Measurements from ENCODE around the gene TEX2. TPM values are rescaled to one million over a fixed set of nuclear protein-coding genes. Genes with fewer than 3 reads are reported as not detected.

TEX2 gene
- total RNA-seq, 1 experiment from 2014 or later = 10.8 TPM

DNA sequence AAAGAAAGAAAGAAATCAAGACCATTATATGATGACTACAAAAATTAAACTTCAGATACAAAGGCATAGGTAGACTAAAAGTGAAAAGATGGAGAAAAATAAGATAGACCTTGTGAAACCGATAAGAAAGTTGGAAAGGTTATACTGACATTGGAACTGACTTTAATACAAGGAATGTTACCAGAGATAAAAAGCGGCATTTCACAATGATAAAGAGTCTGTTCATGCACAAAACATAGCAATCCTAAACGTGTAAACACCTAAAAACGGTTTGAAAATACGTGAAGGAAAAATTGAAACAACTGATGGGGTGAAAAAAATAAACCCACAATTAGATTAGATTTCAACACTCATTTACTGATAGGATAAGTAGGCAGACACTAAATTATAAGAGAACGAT is 123.5 kb downstream of the TEX2 start:
- Mint-ChIP-seq H3K27me3 (ENCODE audit: low read depth) (no peaks in the 10 kb centered on the region), H3K9me3 (no peaks in the 10 kb centered on the region), H3K4me1 (no peaks in the 10 kb centered on the region), H3K36me3 (no peaks in the 10 kb centered on the region), H3K27ac (no peak overlapping the region), H3K4me3 (no peak overlapping the region)
- TF ChIP-seq PRRX2 (CRISPR knock-in tag; IDR thresholded peaks at IDR 0.05) (no peak), SMAD3 (CRISPR knock-in tag; IDR thresholded peaks at IDR 0.05; ENCODE audit: borderline replicate concordance) (no peak), ZNF219 (CRISPR knock-in tag; IDR thresholded peaks at IDR 0.05; ENCODE audit: borderline replicate concordance) (no peak), SP1 (CRISPR knock-in tag; conservative IDR thresholded peaks at IDR 0.05) (no peak), SOX15 (CRISPR knock-in tag; IDR thresholded peaks at IDR 0.05) (no peak), FOXJ3 (CRISPR knock-in tag; IDR thresholded peaks at IDR 0.05; ENCODE audit: borderline replicate concordance) (no peak), GTF2I (CRISPR knock-in tag; conservative IDR thresholded peaks at IDR 0.05) (no peak), ZNF416 (CRISPR knock-in tag; IDR thresholded peaks at IDR 0.05) (no peak), HMGA2 (CRISPR knock-in tag; IDR thresholded peaks at IDR 0.05) (no peak), KAT7 (CRISPR knock-in tag; IDR thresholded peaks at IDR 0.05; ENCODE audit: borderline replicate concordance) (no peak), ZNF263 (CRISPR knock-in tag; IDR thresholded peaks at IDR 0.05; ENCODE audit: low read depth) (no peak), TEAD4 (CRISPR knock-in tag; IDR thresholded peaks at IDR 0.05) (no peak)
- TF ChIP-seq, protein P1, sequence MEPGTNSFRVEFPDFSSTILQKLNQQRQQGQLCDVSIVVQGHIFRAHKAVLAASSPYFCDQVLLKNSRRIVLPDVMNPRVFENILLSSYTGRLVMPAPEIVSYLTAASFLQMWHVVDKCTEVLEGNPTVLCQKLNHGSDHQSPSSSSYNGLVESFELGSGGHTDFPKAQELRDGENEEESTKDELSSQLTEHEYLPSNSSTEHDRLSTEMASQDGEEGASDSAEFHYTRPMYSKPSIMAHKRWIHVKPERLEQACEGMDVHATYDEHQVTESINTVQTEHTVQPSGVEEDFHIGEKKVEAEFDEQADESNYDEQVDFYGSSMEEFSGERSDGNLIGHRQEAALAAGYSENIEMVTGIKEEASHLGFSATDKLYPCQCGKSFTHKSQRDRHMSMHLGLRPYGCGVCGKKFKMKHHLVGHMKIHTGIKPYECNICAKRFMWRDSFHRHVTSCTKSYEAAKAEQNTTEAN (CRISPR knock-in tag; IDR thresholded peaks at IDR 0.05) = no peak
- TF ChIP-seq, protein P2, sequence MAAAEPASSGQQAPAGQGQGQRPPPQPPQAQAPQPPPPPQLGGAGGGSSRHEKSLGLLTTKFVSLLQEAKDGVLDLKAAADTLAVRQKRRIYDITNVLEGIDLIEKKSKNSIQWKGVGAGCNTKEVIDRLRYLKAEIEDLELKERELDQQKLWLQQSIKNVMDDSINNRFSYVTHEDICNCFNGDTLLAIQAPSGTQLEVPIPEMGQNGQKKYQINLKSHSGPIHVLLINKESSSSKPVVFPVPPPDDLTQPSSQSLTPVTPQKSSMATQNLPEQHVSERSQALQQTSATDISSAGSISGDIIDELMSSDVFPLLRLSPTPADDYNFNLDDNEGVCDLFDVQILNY (CRISPR knock-in tag; IDR thresholded peaks at IDR 0.05) = no peak
- TF ChIP-seq, protein P3, sequence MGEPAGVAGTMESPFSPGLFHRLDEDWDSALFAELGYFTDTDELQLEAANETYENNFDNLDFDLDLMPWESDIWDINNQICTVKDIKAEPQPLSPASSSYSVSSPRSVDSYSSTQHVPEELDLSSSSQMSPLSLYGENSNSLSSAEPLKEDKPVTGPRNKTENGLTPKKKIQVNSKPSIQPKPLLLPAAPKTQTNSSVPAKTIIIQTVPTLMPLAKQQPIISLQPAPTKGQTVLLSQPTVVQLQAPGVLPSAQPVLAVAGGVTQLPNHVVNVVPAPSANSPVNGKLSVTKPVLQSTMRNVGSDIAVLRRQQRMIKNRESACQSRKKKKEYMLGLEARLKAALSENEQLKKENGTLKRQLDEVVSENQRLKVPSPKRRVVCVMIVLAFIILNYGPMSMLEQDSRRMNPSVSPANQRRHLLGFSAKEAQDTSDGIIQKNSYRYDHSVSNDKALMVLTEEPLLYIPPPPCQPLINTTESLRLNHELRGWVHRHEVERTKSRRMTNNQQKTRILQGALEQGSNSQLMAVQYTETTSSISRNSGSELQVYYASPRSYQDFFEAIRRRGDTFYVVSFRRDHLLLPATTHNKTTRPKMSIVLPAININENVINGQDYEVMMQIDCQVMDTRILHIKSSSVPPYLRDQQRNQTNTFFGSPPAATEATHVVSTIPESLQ (CRISPR knock-in tag; IDR thresholded peaks at IDR 0.05) = no peak
- TF ChIP-seq, protein P4, sequence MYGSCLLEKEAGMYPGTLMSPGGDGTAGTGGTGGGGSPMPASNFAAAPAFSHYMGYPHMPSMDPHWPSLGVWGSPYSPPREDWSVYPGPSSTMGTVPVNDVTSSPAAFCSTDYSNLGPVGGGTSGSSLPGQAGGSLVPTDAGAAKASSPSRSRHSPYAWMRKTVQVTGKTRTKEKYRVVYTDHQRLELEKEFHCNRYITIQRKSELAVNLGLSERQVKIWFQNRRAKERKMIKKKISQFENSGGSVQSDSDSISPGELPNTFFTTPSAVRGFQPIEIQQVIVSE (CRISPR knock-in tag; IDR thresholded peaks at IDR 0.05; ENCODE audit: borderline replicate concordance) = no peak
- TF ChIP-seq, protein P5, sequence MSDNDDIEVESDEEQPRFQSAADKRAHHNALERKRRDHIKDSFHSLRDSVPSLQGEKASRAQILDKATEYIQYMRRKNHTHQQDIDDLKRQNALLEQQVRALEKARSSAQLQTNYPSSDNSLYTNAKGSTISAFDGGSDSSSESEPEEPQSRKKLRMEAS (CRISPR knock-in tag; IDR thresholded peaks at IDR 0.05) = no peak
- TF ChIP-seq, protein P6, sequence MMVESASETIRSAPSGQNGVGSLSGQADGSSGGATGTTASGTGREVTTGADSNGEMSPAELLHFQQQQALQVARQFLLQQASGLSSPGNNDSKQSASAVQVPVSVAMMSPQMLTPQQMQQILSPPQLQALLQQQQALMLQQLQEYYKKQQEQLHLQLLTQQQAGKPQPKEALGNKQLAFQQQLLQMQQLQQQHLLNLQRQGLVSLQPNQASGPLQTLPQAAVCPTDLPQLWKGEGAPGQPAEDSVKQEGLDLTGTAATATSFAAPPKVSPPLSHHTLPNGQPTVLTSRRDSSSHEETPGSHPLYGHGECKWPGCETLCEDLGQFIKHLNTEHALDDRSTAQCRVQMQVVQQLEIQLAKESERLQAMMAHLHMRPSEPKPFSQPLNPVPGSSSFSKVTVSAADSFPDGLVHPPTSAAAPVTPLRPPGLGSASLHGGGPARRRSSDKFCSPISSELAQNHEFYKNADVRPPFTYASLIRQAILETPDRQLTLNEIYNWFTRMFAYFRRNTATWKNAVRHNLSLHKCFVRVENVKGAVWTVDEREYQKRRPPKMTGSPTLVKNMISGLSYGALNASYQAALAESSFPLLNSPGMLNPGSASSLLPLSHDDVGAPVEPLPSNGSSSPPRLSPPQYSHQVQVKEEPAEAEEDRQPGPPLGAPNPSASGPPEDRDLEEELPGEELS (CRISPR knock-in tag; IDR thresholded peaks at IDR 0.05) = no peak
- no peak for DNase-seq (ENCODE audit: low spot score)
- no peak for ATAC-seq
- ChIA-PET CTCF (interaction anchor here (1.3 kb wide), 1 partner anchor 76 kb away, joined by 3 read pairs; no protein-coding TSS in a partner anchor), POLR2A (no interaction called here)

DNA sequence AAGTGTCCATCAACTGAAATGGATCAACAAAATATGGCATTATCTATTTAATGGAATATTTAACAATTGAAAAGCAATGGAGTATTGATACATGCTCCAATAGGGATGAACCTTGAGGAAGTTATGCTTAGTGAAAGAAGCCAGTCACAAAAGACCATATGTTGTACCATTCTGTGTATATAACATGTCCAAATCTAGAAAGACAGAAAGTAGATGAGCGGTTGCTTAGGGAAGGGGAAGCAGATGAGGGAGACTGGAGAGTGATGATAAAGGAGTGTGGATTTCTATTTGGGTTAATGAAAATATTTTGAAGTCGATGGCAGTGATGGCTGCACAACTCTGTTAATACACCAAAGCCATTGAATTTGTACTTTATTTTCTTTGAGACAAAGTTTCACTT is 124.6 kb downstream of the TEX2 start:
- no peak overlapping the region for H3K27ac Mint-ChIP-seq
- ChIA-PET POLR2A (no interaction called here), CTCF (interaction anchor here (1.3 kb wide), 1 partner anchor 75 kb away, joined by 3 read pairs; no protein-coding TSS in a partner anchor)
- TF ChIP-seq ZNF671 (CRISPR knock-in tag; IDR thresholded peaks at IDR 0.05) (no peak), KAT7 (CRISPR knock-in tag; IDR thresholded peaks at IDR 0.05; ENCODE audit: borderline replicate concordance) (no peak), TEAD4 (CRISPR knock-in tag; IDR thresholded peaks at IDR 0.05) (no peak), ZNF138 (CRISPR knock-in tag; conservative IDR thresholded peaks at IDR 0.05) (no peak)
- TF ChIP-seq, protein P7, sequence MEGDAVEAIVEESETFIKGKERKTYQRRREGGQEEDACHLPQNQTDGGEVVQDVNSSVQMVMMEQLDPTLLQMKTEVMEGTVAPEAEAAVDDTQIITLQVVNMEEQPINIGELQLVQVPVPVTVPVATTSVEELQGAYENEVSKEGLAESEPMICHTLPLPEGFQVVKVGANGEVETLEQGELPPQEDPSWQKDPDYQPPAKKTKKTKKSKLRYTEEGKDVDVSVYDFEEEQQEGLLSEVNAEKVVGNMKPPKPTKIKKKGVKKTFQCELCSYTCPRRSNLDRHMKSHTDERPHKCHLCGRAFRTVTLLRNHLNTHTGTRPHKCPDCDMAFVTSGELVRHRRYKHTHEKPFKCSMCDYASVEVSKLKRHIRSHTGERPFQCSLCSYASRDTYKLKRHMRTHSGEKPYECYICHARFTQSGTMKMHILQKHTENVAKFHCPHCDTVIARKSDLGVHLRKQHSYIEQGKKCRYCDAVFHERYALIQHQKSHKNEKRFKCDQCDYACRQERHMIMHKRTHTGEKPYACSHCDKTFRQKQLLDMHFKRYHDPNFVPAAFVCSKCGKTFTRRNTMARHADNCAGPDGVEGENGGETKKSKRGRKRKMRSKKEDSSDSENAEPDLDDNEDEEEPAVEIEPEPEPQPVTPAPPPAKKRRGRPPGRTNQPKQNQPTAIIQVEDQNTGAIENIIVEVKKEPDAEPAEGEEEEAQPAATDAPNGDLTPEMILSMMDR (IDR thresholded peaks at IDR 0.05) = no peak
- TF ChIP-seq, protein P8, sequence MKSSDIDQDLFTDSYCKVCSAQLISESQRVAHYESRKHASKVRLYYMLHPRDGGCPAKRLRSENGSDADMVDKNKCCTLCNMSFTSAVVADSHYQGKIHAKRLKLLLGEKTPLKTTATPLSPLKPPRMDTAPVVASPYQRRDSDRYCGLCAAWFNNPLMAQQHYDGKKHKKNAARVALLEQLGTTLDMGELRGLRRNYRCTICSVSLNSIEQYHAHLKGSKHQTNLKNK (CRISPR knock-in tag; IDR thresholded peaks at IDR 0.05) = no peak
- TF ChIP-seq, protein P5 (CRISPR knock-in tag; IDR thresholded peaks at IDR 0.05) = no peak

More for the DNA sequence above, 124.6 kb downstream of the TEX2 start:
- H3K9me3 Mint-ChIP-seq = no peaks in the 10 kb centered on the region
- no peak for DNase-seq (ENCODE audit: low spot score)
- no peaks in the 10 kb centered on the region for H3K27me3 Mint-ChIP-seq (ENCODE audit: low read depth)
- H3K4me3 Mint-ChIP-seq = no peak overlapping the region
- ATAC-seq = no peak
- no peaks in the 10 kb centered on the region for H3K36me3 Mint-ChIP-seq
- no peaks in the 10 kb centered on the region for H3K4me1 Mint-ChIP-seq

All from WTC11 (cell line).